Stimulated activated naive CD8-positive, alpha-beta T cell treated with anti-CD3 and anti-CD28 coated beads, Interleukin-15, Interleukin-2, amounts not matched to agents 100 U/mL and 50 U/mL, for 24 hours (primary cell): Measurements from ENCODE around the gene TBRG4.
"Not testable (repeated sequence)": the region's sequence is repeated elsewhere in the genome, so short reads cannot be mapped to it uniquely, and the experiment has no call there.

Source experiments
- ATAC-seq: fragments of 150-1000 bp; cut with Tn5 transposase; one replicate; pipeline ENCODE4 v1.10.0; 2021
- DNase-seq: peaks from one replicate; pipeline ENCODE4 v3.0.0; 2021

Gene TBRG4

GRCh38 chr7:45111298-45112223 lies at the start of gene TBRG4:
Gene TBRG4, minus strand, starts transcription at chr7:45111697. Its CDS starts 2,460 bp downstream, at chr7:45109237.
- DNase-seq (peak; percentile 96), ATAC-seq (peak; percentile 99)

- ATAC-seq, result no peak
- no peak for DNase-seq
Observed at GRCh38 chr7:45161138-45161537, 49.6 kb upstream of the TBRG4 start.

- ATAC-seq (no peak), DNase-seq (no peak)
Observed at GRCh38 chr7:45160417-45160881, 49.0 kb upstream of the TBRG4 start.

GRCh38 chr7:45159296-45159695 lies 47.8 kb upstream of the TBRG4 start:
- ATAC-seq (no peak), DNase-seq (no peak)

GRCh38 chr7:45158471-45158870 lies 47.0 kb upstream of the TBRG4 start:
- ATAC-seq, result no peak
- no peak for DNase-seq

- ATAC-seq (no peak), DNase-seq (no peak)
Observed at GRCh38 chr7:45157653-45158401, 46.3 kb upstream of the TBRG4 start, which contains the start of gene RAMP3. Gene RAMP3, plus strand, starts transcription at chr7:45157791. Its CDS starts 38 bp downstream, at chr7:45157829.

- ATAC-seq, result no peak
- DNase-seq, result no peak
Observed at GRCh38 chr7:45157286-45157652, 45.8 kb upstream of the TBRG4 start.

GRCh38 chr7:45156516-45157272 lies 45.2 kb upstream of the TBRG4 start:
- ATAC-seq (no peak), DNase-seq (no peak)

GRCh38 chr7:45155941-45156340 lies 44.4 kb upstream of the TBRG4 start:
- no peak for DNase-seq
- no peak for ATAC-seq

- ATAC-seq, result no peak
- no peak for DNase-seq
Observed at GRCh38 chr7:45155357-45155900, 43.9 kb upstream of the TBRG4 start.

GRCh38 chr7:45153861-45154260 lies 42.4 kb upstream of the TBRG4 start:
- DNase-seq, ATAC-seq: not testable (repeated sequence)

GRCh38 chr7:45153233-45153632 lies 41.7 kb upstream of the TBRG4 start:
- ATAC-seq (no peak), DNase-seq (no peak)

- DNase-seq, result no peak
- ATAC-seq, result no peak
Observed at GRCh38 chr7:45151967-45152366, 40.5 kb upstream of the TBRG4 start.

GRCh38 chr7:45151131-45151684 lies 39.7 kb upstream of the TBRG4 start:
- ATAC-seq (no peak), DNase-seq (no peak)

GRCh38 chr7:45150199-45150598 lies 38.7 kb upstream of the TBRG4 start:
- DNase-seq (no peak), ATAC-seq (no peak)

GRCh38 chr7:45149606-45150005 lies 38.1 kb upstream of the TBRG4 start:
- ATAC-seq (no peak), DNase-seq (no peak)

- no peak for ATAC-seq
- no peak for DNase-seq
Observed at GRCh38 chr7:45148653-45148973, 37.1 kb upstream of the TBRG4 start.

- ATAC-seq, result no peak
Observed at GRCh38 chr7:45147858-45148652, 36.6 kb upstream of the TBRG4 start.

GRCh38 chr7:45146531-45147379 lies 35.3 kb upstream of the TBRG4 start:
- no peak for DNase-seq
- no peak for ATAC-seq

More at GRCh38 chr7:45147858-45148652, 36.6 kb upstream of the TBRG4 start:
- no peak for DNase-seq

GRCh38 chr7:45145881-45146280 lies 34.4 kb upstream of the TBRG4 start:
- DNase-seq (no peak), ATAC-seq (no peak)
